ENCODE data around the gene GOLGA6L10.
"Not testable (repeated sequence)": the region's sequence is repeated elsewhere in the genome, so short reads cannot be mapped to it uniquely, and the experiment has no call there.

DNA sequence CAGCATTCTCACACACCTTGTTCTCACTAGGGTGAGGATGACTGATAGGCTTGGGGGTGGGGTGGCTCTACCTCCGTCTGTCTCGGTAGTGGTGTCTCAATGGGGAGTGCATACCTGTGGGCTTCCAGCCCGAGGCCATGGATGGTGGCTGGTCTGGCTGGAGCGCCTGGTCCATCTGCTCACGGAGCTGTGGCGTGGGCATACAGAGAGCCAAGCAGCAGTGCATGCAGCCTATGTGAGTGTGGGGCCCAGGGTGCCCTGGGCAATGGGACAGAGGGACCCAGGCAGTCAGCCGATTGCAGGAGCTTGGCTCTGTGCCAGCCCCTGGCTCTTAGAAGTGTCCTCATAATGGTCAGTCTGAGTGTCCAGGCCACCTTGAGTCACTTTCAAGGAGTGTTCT, 31.8 kb downstream of the GOLGA6L10 start:
- TF ChIP-seq POLR2A (IDR thresholded peaks at IDR 0.05), result not testable (repeated sequence)
- TF ChIP-seq, protein P1, sequence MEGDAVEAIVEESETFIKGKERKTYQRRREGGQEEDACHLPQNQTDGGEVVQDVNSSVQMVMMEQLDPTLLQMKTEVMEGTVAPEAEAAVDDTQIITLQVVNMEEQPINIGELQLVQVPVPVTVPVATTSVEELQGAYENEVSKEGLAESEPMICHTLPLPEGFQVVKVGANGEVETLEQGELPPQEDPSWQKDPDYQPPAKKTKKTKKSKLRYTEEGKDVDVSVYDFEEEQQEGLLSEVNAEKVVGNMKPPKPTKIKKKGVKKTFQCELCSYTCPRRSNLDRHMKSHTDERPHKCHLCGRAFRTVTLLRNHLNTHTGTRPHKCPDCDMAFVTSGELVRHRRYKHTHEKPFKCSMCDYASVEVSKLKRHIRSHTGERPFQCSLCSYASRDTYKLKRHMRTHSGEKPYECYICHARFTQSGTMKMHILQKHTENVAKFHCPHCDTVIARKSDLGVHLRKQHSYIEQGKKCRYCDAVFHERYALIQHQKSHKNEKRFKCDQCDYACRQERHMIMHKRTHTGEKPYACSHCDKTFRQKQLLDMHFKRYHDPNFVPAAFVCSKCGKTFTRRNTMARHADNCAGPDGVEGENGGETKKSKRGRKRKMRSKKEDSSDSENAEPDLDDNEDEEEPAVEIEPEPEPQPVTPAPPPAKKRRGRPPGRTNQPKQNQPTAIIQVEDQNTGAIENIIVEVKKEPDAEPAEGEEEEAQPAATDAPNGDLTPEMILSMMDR (IDR thresholded peaks at IDR 0.05), result not testable (repeated sequence)

Data from thyroid gland (tissue), 4 donors.